ENCODE data around the gene TOP3B.

DNA sequence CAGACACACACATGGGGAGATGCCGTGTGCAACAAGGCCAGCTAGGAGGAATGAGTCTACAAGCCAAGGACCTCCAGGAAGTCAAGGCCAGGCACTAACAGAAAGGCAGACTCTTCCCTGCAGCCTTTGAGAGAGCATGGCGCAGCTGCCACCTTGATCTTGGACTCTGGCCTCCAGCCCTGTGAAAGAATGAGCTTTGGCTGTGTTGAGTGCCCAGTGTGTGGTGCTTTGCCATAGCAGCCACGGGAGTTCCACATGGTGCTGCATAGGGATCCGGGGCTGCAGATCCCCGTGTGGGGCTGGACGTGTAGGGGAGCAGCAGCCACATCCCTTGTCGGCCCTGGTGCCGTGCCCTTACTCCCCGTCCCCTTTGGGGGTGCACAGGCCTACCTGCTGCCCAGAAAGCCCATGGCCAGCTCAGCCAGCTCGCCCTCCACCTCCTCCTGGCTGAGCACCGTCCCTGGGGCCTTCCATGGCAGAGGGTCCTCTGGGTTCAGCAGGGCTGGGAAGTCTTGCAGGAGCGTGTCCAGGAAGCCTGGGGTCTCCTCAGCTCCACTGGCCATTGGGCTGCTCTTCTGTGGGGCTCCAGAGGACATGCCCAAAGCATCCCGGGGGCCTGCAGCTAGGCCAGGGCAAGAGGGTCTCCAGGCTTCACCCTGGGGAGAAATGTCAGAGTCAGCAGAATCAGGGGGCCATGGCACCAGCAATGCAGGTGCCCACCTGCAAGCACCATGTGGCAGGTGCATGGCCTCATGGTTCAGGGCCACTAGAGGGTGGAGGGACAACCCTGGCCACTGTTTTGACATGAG, 36.9 kb downstream of the TOP3B start:
- TF ChIP-seq POLR2A (IDR thresholded peaks at IDR 0.05) (no peak), EP300 (IDR thresholded peaks at IDR 0.05) (no peak), CTCF (IDR thresholded peaks at IDR 0.05) (no peak), POLR2AphosphoS5 (IDR thresholded peaks at IDR 0.05) (no peak)
